GM19467 (cell line): ENCODE measurements around the gene MCAT.

Experiments
- ATAC-seq: cut with Tn5 transposase; IDR thresholded peaks from one replicate; pipeline ENCODE4 v1.9.1; 2021; ENCODE audit warnings: mild to moderate bottlenecking, moderate library complexity; ENCODE audit not compliant: unreplicated experiment

The MCAT gene

GRCh38 chr22:43142880-43143562, at the start of gene MCAT:
TSS of gene MCAT (minus strand) at chr22:43143398. CDS start at chr22:43143348, 50 bp downstream.
- ATAC-seq: peak; percentile 73

GRCh38 chr22:43191831-43192230, 48.6 kb upstream of the MCAT start:
- no peak for ATAC-seq

- ATAC-seq: no peak
Measured at GRCh38 chr22:43188829-43189545, 45.8 kb upstream of the MCAT start.

- peak; percentile 81 for ATAC-seq
Measured at GRCh38 chr22:43187171-43188099, 44.2 kb upstream of the MCAT start.

GRCh38 chr22:43186272-43187170, 43.3 kb upstream of the MCAT start, which contains the start of gene TTLL12:
TSS of gene TTLL12 (minus strand) at chr22:43187134. CDS start at chr22:43187069, 65 bp downstream.
- no peak for ATAC-seq

GRCh38 chr22:43185860-43186261, 42.7 kb upstream of the MCAT start:
- ATAC-seq: no peak

- no peak for ATAC-seq
Measured at GRCh38 chr22:43183496-43184277, 40.5 kb upstream of the MCAT start.

- no peak for ATAC-seq
Measured at GRCh38 chr22:43182726-43183125, 39.5 kb upstream of the MCAT start.

GRCh38 chr22:43182118-43182517, 38.9 kb upstream of the MCAT start:
- ATAC-seq: no peak

GRCh38 chr22:43181321-43182076, 38.3 kb upstream of the MCAT start:
- no peak for ATAC-seq

GRCh38 chr22:43180670-43181069, 37.5 kb upstream of the MCAT start:
- no peak for ATAC-seq

- no peak for ATAC-seq
Measured at GRCh38 chr22:43179911-43180195, 36.7 kb upstream of the MCAT start.

- no peak for ATAC-seq
Measured at GRCh38 chr22:43179146-43179910, 36.1 kb upstream of the MCAT start.

- no peak for ATAC-seq
Measured at GRCh38 chr22:43177479-43177878, 34.3 kb upstream of the MCAT start.

- ATAC-seq: no peak
Measured at GRCh38 chr22:43176090-43176489, 32.9 kb upstream of the MCAT start.

- no peak for ATAC-seq
Measured at GRCh38 chr22:43174941-43175531, 31.8 kb upstream of the MCAT start.

GRCh38 chr22:43173976-43174720, 30.9 kb upstream of the MCAT start:
- ATAC-seq: no peak
